ENCODE measurements around the gene MPRIP. TPM values are rescaled to one million over a fixed set of nuclear protein-coding genes. Genes with fewer than 3 reads are reported as not detected.

Gene MPRIP
- total and polyA plus RNA-seq, 2 of the 13 experiments (the other 11 are each of a cell fraction or from before 2014, with no cell fraction given), result 50.2 to 52.4 TPM

DNA sequence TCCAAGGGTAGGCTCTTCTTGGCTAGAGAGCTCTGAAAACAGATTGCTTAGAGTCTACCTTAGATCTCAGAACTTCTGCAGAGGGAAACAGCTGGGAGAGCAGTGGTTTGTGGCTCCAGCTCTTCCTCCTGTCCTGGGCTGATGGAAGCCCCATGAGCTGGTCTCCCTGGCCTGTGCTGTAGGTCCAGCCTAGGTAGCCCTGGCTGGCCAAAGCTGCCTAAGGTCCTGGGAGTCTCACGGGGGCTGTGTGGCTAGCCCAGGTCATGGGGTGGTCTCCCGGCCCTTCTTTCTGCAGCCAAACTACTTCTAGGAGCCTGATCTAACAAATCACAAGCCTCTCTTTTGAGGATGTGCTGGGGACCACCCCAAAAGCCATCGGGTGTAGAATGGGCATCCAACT is 75.7 kb downstream of the MPRIP start (continued):
- TF ChIP-seq, protein P1, sequence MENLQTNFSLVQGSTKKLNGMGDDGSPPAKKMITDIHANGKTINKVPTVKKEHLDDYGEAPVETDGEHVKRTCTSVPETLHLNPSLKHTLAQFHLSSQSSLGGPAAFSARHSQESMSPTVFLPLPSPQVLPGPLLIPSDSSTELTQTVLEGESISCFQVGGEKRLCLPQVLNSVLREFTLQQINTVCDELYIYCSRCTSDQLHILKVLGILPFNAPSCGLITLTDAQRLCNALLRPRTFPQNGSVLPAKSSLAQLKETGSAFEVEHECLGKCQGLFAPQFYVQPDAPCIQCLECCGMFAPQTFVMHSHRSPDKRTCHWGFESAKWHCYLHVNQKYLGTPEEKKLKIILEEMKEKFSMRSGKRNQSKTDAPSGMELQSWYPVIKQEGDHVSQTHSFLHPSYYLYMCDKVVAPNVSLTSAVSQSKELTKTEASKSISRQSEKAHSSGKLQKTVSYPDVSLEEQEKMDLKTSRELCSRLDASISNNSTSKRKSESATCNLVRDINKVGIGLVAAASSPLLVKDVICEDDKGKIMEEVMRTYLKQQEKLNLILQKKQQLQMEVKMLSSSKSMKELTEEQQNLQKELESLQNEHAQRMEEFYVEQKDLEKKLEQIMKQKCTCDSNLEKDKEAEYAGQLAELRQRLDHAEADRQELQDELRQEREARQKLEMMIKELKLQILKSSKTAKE (CRISPR knock-in tag; IDR thresholded peaks at IDR 0.05; ENCODE audit: borderline replicate concordance), result no peak
- TF ChIP-seq XRCC5 (optimal IDR thresholded peaks at IDR 0.05; ENCODE audit: low read length), result no peak

DNA sequence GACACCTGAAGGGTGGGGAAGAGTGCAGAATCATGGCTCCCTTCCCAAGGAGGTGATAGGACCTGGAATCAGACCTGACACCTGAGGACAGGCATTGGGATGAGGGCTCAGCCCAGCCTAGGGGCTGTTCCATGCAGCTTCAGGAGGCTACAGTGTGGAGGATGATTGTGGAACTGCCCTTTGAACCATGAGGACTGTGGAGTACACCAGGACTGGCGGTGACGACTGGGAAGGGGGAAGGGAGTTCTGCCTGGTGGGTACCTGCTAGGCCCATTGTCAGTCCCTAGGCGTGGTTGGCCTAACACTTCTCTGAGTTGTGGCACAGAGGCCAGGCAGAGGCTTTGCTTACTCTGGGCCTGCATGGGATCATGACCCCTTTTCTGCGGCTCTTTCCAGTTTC is 76.1 kb downstream of the MPRIP start:
- CTCF ChIA-PET (ENCODE audit: low intra/inter-chr PET ratio, low total read pairs), result no interaction called here
- Histone ChIP-seq H3K79me2 (ENCODE audit: insufficient read depth, low read length) (peaks cover 4% of the 10 kb centered on the region), H3K9ac (ENCODE audit: insufficient read depth, low read depth, low read length) (no peak overlapping the region), H3K4me1 (ENCODE audit: insufficient read depth, low read length) (peaks cover 36% of the 10 kb centered on the region), H3K4me3 (replicated peaks in 1 of 3; ENCODE audit: insufficient read depth in 1 of 3, low read depth in 2 of 3, low read length in 3 of 3) (no peak overlapping the region), H2AFZ (ENCODE audit: low read length) (no peak overlapping the region), H3K27me3 (ENCODE audit: control insufficient read depth in 1 of 2, insufficient read depth in 2 of 2, low read length in 2 of 2) (no peaks in the 10 kb centered on the region), H4K20me1 (ENCODE audit: insufficient read depth, low read length) (no peaks in the 10 kb centered on the region; the same call in 1 of the 2 replicates), H3K9me3 (ENCODE audit: low read length) (no peaks in the 10 kb centered on the region), H3K4me2 (ENCODE audit: low read depth, low read length) (peak overlapping the region; percentile 21; the same call in 1 of the 2 replicates), H3K27ac (ENCODE audit: extremely low read length, insufficient read depth, low read length) (no peak overlapping the region), H3K36me3 (replicated peaks in 1 of 2; ENCODE audit: control insufficient read depth in 1 of 2, insufficient read depth in 2 of 2, low read length in 2 of 2) (no peaks in the 10 kb centered on the region)
- intact Hi-C loops (cut with micrococcal nuclease; ENCODE audit: unreplicated experiment), result no loop called here
- POLR2A ChIA-PET, result no interaction called here
- ATAC-seq, result peak; percentile 88
- peak; percentile 45 for DNase-seq (ENCODE audit: low spot score)
- in situ Hi-C loops (cut with HindIII; ENCODE audit: extremely low pct_ligation_motif_present, low pct_unique_long_range_greater_than_20kb), result no loop called here
- no CpG with 5 or more reads among the region's 4 CpGs for WGBS (ENCODE audit: low lambda C conversion rate)
- peak; percentile 63 for FAIRE-seq
- no TSS peak for BruUV-seq (replicated peaks)
- TF ChIP-seq HNF4A (CRISPR knock-in tag; IDR thresholded peaks at IDR 0.05) (peak; percentile 80), ZNF382 (CRISPR knock-in tag; IDR thresholded peaks at IDR 0.05; ENCODE audit: borderline replicate concordance) (no peak), ARNT2 (CRISPR knock-in tag; IDR thresholded peaks at IDR 0.05; ENCODE audit: low read depth) (no peak), SALL1 (CRISPR knock-in tag; IDR thresholded peaks at IDR 0.05) (0 out of 2 replicates have a peak, but pooled peaks have one; percentile 15), ZNF263 (CRISPR knock-in tag; IDR thresholded peaks at IDR 0.05) (peak; percentile 45; the same call in 1 of the 2 replicates), FIP1L1 (IDR thresholded peaks at IDR 0.05; ENCODE audit: borderline replicate concordance, insufficient read depth, low read depth, low read length) (no peak)
- TF ChIP-seq, protein P2, sequence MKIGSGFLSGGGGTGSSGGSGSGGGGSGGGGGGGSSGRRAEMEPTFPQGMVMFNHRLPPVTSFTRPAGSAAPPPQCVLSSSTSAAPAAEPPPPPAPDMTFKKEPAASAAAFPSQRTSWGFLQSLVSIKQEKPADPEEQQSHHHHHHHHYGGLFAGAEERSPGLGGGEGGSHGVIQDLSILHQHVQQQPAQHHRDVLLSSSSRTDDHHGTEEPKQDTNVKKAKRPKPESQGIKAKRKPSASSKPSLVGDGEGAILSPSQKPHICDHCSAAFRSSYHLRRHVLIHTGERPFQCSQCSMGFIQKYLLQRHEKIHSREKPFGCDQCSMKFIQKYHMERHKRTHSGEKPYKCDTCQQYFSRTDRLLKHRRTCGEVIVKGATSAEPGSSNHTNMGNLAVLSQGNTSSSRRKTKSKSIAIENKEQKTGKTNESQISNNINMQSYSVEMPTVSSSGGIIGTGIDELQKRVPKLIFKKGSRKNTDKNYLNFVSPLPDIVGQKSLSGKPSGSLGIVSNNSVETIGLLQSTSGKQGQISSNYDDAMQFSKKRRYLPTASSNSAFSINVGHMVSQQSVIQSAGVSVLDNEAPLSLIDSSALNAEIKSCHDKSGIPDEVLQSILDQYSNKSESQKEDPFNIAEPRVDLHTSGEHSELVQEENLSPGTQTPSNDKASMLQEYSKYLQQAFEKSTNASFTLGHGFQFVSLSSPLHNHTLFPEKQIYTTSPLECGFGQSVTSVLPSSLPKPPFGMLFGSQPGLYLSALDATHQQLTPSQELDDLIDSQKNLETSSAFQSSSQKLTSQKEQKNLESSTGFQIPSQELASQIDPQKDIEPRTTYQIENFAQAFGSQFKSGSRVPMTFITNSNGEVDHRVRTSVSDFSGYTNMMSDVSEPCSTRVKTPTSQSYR (CRISPR knock-in tag; IDR thresholded peaks at IDR 0.05; ENCODE audit: borderline replicate concordance), result peak; percentile 84
- TF ChIP-seq, protein P3, sequence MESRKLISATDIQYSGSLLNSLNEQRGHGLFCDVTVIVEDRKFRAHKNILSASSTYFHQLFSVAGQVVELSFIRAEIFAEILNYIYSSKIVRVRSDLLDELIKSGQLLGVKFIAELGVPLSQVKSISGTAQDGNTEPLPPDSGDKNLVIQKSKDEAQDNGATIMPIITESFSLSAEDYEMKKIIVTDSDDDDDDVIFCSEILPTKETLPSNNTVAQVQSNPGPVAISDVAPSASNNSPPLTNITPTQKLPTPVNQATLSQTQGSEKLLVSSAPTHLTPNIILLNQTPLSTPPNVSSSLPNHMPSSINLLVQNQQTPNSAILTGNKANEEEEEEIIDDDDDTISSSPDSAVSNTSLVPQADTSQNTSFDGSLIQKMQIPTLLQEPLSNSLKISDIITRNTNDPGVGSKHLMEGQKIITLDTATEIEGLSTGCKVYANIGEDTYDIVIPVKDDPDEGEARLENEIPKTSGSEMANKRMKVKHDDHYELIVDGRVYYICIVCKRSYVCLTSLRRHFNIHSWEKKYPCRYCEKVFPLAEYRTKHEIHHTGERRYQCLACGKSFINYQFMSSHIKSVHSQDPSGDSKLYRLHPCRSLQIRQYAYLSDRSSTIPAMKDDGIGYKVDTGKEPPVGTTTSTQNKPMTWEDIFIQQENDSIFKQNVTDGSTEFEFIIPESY (CRISPR knock-in tag; IDR thresholded peaks at IDR 0.05), result peak; percentile 13; the same call in 1 of the 2 replicates
- TF ChIP-seq, protein P4, sequence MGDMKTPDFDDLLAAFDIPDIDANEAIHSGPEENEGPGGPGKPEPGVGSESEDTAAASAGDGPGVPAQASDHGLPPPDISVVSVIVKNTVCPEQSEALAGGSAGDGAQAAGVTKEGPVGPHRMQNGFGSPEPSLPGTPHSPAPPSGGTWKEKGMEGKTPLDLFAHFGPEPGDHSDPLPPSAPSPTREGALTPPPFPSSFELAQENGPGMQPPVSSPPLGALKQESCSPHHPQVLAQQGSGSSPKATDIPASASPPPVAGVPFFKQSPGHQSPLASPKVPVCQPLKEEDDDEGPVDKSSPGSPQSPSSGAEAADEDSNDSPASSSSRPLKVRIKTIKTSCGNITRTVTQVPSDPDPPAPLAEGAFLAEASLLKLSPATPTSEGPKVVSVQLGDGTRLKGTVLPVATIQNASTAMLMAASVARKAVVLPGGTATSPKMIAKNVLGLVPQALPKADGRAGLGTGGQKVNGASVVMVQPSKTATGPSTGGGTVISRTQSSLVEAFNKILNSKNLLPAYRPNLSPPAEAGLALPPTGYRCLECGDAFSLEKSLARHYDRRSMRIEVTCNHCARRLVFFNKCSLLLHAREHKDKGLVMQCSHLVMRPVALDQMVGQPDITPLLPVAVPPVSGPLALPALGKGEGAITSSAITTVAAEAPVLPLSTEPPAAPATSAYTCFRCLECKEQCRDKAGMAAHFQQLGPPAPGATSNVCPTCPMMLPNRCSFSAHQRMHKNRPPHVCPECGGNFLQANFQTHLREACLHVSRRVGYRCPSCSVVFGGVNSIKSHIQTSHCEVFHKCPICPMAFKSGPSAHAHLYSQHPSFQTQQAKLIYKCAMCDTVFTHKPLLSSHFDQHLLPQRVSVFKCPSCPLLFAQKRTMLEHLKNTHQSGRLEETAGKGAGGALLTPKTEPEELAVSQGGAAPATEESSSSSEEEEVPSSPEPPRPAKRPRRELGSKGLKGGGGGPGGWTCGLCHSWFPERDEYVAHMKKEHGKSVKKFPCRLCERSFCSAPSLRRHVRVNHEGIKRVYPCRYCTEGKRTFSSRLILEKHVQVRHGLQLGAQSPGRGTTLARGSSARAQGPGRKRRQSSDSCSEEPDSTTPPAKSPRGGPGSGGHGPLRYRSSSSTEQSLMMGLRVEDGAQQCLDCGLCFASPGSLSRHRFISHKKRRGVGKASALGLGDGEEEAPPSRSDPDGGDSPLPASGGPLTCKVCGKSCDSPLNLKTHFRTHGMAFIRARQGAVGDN (CRISPR knock-in tag; IDR thresholded peaks at IDR 0.05), result peak; percentile 34
